Stimulated activated CD8-positive, alpha-beta memory T cell treated with anti-CD3 and anti-CD28 coated beads, Interleukin-15, amount 100 ng/mL, for 1 hour (primary cell): Measurements from ENCODE around the gene LASP1NB.
"Not testable (repeated sequence)": the region's sequence is repeated elsewhere in the genome, so short reads cannot be mapped to it uniquely, and the experiment has no call there.

Source experiments
- DNase-seq: peaks from one replicate; pipeline ENCODE4 v3.0.0-alpha.2; 2020; ENCODE audit warnings: low read depth

Gene LASP1NB

DNA sequence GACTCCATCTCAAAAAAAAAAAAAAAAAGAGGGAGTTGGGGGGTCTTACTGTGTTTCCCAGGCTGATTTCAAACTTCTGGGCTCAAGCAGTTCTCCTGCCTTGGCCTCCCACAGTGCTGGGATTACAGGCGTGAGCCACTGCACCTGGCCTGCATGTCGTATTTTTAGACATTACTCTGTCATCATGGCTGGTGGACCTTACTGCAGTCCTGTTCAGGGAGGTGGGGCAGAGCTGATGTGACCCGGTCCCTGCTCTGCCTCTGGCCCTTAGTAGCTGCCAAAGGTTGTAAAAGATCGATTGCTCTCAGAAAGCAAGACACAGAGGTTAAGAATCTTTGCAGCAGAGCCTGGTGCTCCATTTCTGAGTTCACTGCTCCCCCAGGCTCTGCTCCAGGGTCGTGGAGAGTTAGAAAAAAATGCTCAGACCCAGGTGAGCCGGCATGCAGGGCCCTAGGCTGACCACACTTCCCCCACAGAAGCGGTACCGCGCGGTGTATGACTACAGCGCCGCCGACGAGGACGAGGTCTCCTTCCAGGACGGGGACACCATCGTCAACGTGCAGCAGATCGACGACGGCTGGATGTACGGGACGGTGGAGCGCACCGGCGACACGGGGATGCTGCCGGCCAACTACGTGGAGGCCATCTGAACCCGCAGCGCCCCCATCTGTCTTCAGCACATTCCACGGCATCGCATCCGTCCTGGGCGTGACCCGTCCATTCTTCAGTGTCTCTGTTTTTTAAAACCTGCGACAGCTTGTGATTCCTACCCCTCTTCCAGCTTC is 7.1 kb upstream of the LASP1NB start:
- no peak for DNase-seq

DNA sequence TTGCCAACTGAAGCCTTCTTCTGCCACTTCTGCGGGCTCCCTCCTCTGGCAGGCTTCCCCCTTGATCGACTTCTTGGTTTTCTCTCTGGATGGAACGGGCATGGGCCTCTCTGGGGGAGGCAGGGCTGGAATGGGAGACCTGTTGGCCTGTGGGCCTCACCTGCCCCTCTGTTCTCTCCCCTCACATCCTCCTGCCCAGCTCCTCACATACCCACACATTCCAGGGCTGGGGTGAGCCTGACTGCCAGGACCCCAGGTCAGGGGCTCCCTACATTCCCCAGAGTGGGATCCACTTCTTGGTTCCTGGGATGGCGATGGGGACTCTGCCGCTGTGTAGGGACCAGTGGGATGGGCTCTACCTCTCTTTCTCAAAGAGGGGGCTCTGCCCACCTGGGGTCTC is 6.5 kb upstream of the LASP1NB start:
- no peak for DNase-seq

DNA sequence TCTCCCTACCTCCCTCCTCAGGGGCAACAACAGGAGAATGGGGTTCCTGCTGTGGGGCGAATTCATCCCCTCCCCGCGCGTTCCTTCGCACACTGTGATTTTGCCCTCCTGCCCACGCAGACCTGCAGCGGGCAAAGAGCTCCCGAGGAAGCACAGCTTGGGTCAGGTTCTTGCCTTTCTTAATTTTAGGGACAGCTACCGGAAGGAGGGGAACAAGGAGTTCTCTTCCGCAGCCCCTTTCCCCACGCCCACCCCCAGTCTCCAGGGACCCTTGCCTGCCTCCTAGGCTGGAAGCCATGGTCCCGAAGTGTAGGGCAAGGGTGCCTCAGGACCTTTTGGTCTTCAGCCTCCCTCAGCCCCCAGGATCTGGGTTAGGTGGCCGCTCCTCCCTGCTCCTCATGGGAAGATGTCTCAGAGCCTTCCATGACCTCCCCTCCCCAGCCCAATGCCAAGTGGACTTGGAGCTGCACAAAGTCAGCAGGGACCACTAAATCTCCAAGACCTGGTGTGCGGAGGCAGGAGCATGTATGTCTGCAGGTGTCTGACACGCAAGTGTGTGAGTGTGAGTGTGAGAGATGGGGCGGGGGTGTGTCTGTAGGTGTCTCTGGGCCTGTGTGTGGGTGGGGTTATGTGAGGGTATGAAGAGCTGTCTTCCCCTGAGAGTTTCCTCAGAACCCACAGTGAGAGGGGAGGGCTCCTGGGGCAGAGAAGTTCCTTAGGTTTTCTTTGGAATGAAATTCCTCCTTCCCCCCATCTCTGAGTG is 5.9 kb upstream of the LASP1NB start:
- DNase-seq, result no peak

DNA sequence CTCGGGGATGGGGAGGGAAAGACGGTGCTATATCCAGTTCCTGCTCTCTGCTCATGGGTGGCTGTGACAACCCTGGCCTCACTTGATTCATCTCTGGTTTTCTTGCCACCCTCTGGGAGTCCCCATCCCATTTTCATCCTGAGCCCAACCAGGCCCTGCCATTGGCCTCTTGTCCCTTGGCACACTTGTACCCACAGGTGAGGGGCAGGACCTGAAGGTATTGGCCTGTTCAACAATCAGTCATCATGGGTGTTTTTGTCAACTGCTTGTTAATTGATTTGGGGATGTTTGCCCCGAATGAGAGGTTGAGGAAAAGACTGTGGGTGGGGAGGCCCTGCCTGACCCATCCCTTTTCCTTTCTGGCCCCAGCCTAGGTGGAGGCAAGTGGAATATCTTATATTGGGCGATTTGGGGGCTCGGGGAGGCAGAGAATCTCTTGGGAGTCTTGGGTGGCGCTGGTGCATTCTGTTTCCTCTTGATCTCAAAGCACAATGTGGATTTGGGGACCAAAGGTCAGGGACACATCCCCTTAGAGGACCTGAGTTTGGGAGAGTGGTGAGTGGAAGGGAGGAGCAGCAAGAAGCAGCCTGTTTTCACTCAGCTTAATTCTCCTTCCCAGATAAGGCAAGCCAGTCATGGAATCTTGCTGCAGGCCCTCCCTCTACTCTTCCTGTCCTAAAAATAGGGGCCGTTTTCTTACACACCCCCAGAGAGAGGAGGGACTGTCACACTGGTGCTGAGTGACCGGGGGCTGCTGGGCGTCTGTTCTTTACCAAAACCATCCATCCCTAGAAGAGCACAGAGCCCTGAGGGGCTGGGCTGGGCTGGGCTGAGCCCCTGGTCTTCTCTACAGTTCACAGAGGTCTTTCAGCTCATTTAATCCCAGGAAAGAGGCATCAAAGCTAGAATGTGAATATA is 4.8 kb upstream of the LASP1NB start:
- no peak for DNase-seq

DNA sequence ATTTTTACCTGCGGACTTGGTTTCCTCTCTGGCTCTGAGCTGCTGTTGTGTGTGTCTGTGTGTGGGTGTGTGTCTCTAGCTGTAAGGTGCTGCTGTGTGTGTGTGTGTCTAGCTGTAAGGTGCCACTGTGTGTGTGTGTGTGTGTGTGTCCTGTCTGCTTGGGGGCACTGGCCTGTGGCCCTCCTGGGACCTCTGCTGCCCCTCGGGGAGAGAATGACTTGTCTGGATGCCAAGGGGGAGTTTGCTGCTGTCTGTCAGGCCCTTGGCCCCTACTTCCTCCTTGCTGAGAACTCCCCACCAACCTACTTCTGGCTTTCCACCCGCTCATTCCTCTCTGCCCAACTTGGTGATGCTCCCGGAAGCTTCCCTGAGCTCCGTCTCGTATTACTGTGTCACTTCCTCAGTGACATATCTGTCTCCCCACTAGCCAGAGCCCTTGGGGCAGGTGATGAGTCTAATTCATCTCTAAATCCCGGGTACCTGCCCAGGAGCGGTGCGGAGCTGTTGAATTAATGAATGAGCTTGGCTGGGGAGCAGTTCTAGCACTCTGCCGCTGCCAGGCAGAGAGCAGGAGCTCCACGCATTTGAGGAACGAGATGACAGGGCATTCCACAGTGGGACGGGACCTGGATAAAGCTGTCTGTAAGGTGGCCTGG is 3.5 kb upstream of the LASP1NB start:
- no peak for DNase-seq

DNA sequence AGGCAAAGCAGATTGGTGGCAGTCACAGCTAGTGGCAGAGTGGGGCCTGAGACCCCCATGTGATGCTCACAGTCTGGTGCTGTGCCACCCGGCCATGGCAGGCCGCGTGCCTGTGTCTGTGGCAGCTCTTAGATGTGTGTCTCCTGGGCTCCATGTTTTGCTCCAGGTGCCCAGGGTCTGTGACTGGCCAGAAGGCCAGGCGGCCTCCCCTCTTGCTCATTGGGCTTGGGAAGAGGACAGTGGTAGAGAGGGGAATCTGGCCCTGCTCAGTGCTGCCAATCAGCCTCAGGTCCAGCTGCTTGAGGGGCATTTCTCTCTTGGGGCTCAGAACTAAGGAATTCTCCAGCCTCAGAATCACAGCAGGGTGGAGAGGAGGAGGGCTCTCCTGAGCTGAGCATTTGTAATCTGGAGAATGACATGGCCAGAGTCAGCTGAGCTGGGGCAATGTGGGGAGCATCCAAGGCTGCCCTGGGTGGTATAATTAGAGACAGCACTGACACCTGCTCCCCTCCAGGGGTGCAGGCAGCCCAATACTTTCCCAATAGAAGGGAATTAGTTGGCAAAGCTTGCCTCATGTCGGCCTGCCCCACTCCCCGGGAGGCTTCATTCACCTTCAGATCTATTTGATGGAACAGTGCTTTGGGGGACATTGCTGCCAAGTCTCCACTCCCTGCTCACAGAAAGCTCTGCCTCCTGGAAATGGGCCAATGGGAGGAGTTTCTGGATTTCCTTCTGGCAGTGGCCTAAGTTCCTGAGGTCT is 2.7 kb upstream of the LASP1NB start:
- DNase-seq, result no peak

DNA sequence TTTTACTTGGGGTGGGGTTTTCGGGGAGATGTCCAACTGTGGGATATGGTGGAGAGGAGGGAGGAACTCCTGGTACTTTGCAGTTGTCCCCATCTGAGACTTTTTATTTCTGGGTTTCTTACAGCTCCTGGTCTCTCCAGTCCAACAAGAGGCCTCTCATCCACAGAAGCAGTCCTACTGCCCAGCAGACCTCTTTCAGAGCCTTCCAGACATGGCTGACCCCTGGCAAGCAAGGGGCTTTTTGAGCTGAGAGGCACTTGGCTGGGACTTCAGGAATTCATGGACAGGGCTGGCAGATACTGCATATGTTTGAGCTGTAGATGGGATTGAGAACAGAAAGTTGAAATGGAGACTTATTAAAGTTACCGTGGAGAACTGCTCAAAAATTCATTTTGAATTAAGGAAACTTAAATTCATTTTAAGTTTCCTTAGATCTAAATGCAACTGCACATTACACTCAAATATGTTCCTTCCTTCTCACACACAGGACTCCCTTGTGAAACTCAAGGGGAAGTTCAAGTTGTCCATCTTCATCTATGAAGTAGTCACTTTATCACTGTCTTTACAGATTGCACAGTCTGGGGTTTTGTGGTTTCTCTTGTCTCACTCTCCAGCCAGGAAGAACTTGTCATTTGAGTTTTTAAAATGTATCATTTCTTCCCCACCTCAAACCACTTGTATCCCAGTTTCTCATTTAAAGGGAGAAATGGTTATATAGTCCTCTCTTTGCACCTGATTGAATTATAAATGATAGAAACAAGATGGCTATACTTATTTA is 1.1 kb downstream of the LASP1NB start:
- DNase-seq, result no peak

DNA sequence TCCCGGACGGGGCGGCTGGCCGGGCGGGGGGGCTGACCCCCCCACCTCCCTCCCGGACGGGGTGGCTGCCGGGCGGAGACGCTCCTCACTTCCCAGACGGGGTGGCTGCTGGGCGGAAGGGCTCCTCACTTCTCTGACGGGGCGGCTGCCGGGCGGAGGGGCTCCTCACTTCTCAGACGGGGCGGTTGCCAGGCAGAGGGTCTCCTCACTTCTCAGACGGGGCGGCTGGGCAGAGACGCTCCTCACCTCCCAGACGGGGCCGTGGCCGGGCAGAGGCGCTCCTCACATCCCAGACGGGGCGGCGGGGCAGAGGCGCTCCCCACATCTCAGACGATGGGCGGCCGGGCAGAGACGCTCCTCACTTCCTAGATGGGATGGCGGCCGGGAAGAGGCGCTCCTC is 5.4 kb downstream of the LASP1NB start:
- not testable (repeated sequence) for DNase-seq

DNA sequence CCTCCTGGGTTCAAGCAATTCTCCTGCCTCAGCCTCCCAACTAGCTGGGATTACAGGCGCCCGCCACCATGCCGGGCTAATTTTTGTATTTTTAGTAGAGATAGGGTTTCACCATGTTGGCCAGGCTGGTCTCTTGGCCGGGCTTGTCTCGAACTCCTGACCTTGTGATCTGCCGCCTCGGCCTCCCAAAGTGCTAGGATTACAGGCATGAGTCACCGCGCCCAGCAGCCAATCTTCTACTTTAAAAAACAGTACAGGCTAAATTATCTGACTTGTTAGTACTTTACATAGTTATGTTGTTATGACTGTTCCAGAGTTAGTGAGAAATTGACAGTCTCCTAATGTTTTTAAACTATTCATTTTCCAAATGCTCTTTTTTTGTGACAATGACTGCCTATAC is 8.5 kb downstream of the LASP1NB start:
- DNase-seq, result not testable (repeated sequence)

DNA sequence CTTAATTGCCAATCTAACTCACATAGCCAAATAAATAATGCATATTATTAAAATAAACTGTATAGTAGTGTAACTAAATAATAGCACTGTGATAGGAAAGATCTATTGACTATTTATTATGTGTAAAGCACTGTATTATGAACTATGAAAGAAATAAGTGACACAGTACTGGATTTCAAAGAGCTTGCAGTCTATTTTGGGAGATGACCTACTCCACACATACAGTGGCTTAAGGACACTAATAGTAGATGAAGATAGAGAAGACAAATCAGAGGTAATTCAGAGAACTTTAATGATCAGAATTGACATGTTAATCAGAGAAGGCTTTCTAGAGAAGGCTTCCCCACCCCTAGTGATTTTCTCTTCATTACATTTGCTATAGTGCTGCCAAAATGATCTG is 14.6 kb downstream of the LASP1NB start:
- DNase-seq, result no peak

DNA sequence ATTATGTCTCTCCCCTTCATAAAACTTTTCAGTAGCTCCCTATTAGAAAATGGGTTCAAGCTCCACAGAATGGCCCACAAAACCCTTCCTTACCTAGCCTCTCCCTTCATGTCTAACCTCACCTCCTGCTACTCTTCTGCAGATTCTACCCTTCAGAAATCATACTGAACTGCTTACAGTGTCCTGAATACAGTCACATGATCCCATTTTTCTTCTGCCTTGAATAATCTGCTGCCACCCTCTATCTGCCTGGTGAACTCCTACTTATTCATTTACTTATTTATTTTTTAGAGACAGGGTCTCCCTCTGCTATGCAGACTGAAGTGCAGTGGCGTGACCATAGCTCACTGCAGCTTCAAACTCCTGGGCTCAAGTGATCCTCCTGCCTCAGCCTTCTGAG is 15.0 kb downstream of the LASP1NB start:
- DNase-seq, result no peak

DNA sequence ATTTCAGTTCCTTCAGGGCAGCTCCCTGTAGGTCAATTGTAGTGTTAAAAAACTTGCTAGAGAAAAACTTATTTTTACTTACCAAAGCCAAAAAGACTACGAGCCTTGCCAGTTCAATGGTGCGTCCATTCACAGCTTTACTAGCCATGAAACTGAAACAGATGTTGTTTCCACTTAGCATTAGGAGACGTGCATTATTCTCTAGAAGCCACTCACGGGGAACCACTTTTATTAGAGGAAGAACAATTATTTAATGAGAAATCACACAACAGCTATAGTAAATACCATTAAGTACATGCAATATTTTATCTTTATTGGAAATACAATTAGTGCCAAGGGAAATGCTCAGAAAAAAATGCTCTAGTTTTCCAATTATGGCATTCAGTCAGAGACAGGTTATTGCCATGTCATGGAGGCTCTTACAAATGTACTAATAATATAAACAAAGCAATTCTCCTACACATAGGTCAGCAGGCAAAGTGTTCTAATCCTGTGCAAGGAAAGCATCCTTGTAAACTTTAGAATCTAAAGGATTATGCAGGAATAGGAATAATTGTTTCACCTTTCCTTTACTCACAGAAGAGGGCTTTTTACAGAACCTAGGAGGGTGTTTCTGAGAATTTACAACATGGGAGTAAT is 17.4 kb downstream of the LASP1NB start:
- DNase-seq, result no peak

DNA sequence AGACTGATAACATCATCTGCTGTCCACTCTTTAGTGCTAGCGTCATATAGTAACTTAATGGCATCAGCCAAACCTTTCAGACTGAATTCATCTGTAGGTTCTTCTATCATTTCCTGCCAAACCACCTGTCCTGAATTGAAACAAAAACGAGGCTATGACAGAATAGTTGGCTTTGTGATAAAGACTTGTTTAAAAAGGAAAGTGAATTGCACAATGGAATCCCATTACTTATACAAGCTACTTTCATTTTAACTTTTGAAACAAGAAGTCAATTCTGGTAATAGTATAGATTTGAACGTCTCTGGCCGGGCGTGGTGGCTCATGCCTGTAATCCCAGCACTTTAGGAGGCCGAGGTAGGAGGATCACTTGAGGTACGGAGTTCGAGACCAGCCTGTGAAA is 18.2 kb downstream of the LASP1NB start:
- DNase-seq, result no peak

DNA sequence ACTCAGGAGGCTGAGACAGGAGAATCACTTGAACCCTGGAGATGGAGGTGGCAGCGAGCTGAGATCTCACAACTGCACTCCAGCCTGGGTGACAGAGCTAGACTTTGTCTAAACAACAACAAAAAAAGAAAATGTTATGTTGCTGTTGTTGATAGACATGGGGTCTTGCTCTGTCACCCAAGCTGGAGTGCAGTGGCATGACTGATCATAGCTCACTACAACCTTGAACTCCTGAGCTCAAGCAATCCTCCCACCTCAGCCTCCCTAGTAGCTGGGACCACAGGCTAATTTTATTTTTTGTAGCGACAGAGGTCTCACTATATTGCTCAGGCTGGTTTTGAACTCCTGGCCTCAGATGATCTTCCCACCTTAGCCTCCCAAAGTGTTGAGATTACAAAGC is 21.8 kb downstream of the LASP1NB start:
- no peak for DNase-seq

DNA sequence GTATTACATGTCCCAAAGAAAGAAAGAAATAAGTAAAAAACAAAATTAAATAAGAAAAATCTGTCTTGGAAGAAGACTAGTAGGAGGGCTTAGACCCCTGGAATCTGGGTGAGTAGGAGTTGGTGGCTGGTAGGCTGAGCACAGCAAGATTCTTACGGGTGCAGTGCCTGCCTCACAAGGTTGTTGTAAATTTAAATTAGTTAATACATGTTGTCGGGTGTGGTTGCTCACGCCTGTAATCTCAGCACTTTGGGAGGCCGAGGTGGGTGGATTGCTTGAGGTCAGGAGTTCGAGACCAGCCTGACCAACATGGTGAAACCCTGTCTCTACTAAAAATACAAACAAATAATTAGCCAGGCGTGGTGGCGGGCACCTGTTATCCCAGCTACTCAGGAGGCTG is 28.4 kb downstream of the LASP1NB start:
- DNase-seq, result not testable (repeated sequence)

DNA sequence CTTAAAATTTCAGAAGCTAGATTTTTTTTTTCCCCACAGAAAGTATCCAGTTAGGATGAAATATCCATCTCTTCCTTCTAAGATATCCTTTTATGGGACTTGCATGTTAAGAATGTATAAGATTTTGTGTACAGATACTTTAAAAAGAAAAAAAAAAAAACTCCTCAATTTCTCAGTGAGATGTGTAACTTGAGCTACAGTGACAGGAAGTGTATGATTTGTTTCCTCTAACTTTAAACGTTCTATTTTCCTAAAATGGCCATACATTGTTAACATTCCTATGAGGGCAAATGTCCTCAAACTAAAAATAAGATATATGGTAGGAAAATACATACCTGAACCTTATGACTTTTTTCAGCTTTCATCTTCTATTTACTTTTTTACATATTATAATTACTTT is 32.9 kb downstream of the LASP1NB start:
- no peak for DNase-seq

DNA sequence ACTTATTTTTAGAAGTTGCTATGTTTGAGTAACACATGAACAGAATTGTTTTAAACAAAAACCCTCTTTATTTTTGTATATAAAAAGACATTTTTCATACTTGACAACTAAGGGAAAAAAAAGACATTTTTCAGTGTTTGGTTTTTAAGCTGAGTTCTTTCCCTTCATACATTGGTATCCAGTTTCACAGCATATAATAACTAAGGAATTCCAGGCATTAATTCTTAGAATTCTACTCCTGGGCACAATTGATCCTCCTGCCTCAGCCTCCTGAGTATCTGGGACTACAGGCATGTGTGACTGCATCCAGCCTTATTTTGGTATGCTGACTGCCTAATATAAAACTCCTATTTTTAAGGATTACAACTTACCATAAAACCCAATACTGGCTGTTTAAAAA is 33.3 kb downstream of the LASP1NB start:
- DNase-seq, result no peak

DNA sequence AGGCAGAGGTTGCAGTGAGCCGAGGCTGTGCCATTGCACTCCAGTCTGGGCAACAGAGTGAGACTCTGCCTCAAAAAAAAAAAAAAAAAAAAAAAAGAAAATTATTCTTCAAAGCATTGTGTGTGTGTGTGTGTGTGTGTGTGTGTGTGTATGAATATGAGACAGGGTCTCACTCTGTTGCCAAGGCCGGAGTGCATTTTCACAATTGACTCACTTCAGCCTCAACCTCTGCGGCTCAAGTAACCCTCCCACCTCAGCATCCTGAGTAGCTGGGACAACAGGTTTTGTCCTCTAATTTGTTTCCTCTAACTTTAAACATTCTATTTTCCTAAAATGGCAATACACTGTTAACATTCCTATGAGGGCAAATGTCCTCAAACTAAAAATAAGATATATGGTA is 34.1 kb downstream of the LASP1NB start:
- DNase-seq, result no peak

DNA sequence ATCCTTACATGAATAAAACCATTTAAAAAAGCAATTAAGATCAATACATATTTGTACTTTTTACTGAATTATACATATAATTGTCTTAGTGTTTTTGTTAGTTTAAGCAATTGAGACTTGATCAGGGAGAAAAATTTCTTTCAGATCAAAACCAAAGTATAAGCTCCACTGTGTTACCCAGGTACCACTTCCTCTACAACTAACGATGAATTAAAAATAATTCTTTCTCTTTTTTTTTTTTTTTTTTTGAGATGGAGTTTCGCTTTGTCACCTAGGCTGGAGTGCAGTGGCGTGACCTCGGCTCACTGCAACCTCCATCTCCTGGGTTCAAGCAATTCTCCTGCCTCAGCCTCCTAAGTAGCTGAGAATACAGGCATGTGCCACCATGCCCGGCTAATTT is 35.0 kb downstream of the LASP1NB start:
- DNase-seq, result no peak

DNA sequence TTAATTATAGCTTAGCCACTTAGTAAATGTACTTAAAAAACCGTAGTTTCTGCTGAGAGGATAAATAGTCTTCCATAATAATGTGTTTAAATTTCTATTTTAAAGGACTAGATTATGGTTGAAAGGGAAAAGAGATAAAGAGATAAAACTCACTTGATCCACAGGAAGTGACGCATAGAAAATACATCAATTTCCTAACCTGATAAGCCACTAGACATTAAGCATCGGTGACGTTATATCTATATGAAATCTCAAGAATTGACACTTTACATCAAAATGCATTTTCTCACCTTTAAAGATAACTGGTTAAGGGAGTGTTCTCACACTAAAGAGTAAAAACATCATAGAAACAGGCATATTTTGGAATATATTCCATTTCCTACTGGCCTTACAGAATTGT is 36.0 kb downstream of the LASP1NB start:
- DNase-seq, result no peak
